Lower leg skin (tissue), 3 donors: Measurements from ENCODE around the gene CALU.

Experiments
- POLR2A ChIP-seq, 2 donors: fragments of 450-650 bp; IDR thresholded peaks; one replicate each; pipeline ENCODE4 v1.6.1; 2016 to 2017; ENCODE audit warnings: antibody characterized with exemption in 2 of 2, mild to moderate bottlenecking in 1 of 2, moderate library complexity in 1 of 2
- TF ChIP-seq, protein P1 (sequence below), 3 donors: fragments of 450-650 bp; IDR thresholded peaks; one replicate each; pipeline ENCODE4 v1.5.1; 2016; ENCODE audit warnings: antibody characterized with exemption in 3 of 3, mild to moderate bottlenecking in 3 of 3, moderate library complexity in 2 of 3

GRCh38 chr7:128707752-128708151 is 31.4 kb upstream of the CALU start:
- no peak for TF ChIP-seq POLR2A (IDR thresholded peaks at IDR 0.05)
- TF ChIP-seq, protein P1, sequence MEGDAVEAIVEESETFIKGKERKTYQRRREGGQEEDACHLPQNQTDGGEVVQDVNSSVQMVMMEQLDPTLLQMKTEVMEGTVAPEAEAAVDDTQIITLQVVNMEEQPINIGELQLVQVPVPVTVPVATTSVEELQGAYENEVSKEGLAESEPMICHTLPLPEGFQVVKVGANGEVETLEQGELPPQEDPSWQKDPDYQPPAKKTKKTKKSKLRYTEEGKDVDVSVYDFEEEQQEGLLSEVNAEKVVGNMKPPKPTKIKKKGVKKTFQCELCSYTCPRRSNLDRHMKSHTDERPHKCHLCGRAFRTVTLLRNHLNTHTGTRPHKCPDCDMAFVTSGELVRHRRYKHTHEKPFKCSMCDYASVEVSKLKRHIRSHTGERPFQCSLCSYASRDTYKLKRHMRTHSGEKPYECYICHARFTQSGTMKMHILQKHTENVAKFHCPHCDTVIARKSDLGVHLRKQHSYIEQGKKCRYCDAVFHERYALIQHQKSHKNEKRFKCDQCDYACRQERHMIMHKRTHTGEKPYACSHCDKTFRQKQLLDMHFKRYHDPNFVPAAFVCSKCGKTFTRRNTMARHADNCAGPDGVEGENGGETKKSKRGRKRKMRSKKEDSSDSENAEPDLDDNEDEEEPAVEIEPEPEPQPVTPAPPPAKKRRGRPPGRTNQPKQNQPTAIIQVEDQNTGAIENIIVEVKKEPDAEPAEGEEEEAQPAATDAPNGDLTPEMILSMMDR (IDR thresholded peaks at IDR 0.05) = no peak
